Endodermal cell (in vitro differentiated cells): ENCODE results near the gene DPF3. TPM values are rescaled to one million over a fixed set of nuclear protein-coding genes. Genes with fewer than 3 reads are reported as not detected.

Experiments
- DNase-seq: peaks from one replicate; pipeline ENCODE4 v3.0.0-alpha.2; 2017
- H3K27ac ChIP-seq: 2 replicates; pipeline ENCODE4 v1.5.1; 2013; ENCODE audit warnings: mild to moderate bottlenecking, low read depth, low read length, moderate library complexity
- H3K27me3 ChIP-seq: 2 replicates; pipeline ENCODE4 v1.6.1; 2013; ENCODE audit warnings: mild to moderate bottlenecking, low read length, moderate library complexity; ENCODE audit not compliant: insufficient read depth, control insufficient read depth, poor library complexity, severe bottlenecking
- H3K36me3 ChIP-seq: 2 replicates; pipeline ENCODE4 v1.7.0; 2013; ENCODE audit warnings: mild to moderate bottlenecking, low read length, moderate library complexity; ENCODE audit not compliant: control insufficient read depth, insufficient read depth
- H3K4me1 ChIP-seq: one replicate; pipeline ENCODE4 v1.7.0; 2013; ENCODE audit warnings: low read length; ENCODE audit not compliant: control insufficient read depth, insufficient read depth
- H3K4me3 ChIP-seq: 2 replicates; pipeline ENCODE4 v1.5.1; 2013; ENCODE audit warnings: mild to moderate bottlenecking, low read length, moderate library complexity
- H3K9ac ChIP-seq: 2 replicates; pipeline ENCODE4 v1.6.1; 2013; ENCODE audit warnings: mild to moderate bottlenecking, low read length, moderate library complexity; ENCODE audit not compliant: poor library complexity, severe bottlenecking; ENCODE audit errors: extremely low read depth
- H3K9me3 ChIP-seq: 2 replicates; pipeline ENCODE4 v1.6.1; 2013; ENCODE audit warnings: mild to moderate bottlenecking, low read length, moderate library complexity; ENCODE audit not compliant: control insufficient read depth
- H3K27ac Mint-ChIP-seq: 2 replicates; pipeline ENCODE4 v1.8.0; 2020; ENCODE audit warnings: mixed read lengths
- H3K27me3 Mint-ChIP-seq: 2 replicates; pipeline ENCODE4 v1.8.0; 2021; ENCODE audit warnings: mild to moderate bottlenecking, mixed read lengths; ENCODE audit not compliant: insufficient read depth
- H3K36me3 Mint-ChIP-seq: 2 replicates; pipeline ENCODE4 v1.8.0; 2020; ENCODE audit warnings: low read depth, mixed read lengths
- H3K4me1 Mint-ChIP-seq: 2 replicates; pipeline ENCODE4 v1.8.0; 2020; ENCODE audit warnings: mixed read lengths
- H3K4me3 Mint-ChIP-seq: 2 replicates; pipeline ENCODE4 v1.8.0; 2020; ENCODE audit warnings: mild to moderate bottlenecking, moderate library complexity, mixed read lengths
- H3K9me3 Mint-ChIP-seq: 2 replicates; pipeline ENCODE4 v1.8.0; 2020; ENCODE audit warnings: mild to moderate bottlenecking, mixed read lengths
- WGBS, 2 experiments: methylation state at CpG; one replicate each; pipeline versions ENCODE4 v1.1.5 to v1.1.7; 2013; ENCODE audit warnings: missing lambda C conversion rate in 2 of 2, mixed read lengths in 1 of 2; ENCODE audit not compliant: insufficient coverage in 1 of 2, insufficient read length in 1 of 2; 5-methylcytosine and 5-hydroxymethylcytosine counted together
- total RNA-seq, 2 donors: library from RNA; stranded (reverse); fragmentation: NEBNext Ultra II Directional in 1 of 2; extraction: Animal tissue kit (Norgen Biotek cat#: 25700) in 1 of 2; gene quantifications; 2 replicates in 1 of 2; 3 replicates in 1 of 2; pipeline ENCODE4 v1.2.1, GENCODE V29; 2021
- TF ChIP-seq, protein P1 (sequence below): fragments of 200-600 bp; sonication (generic); conservative IDR thresholded peaks from 2 replicates; pipeline ENCODE4 v1.5.0; 2021; ENCODE audit warnings: antibody characterized with exemption, mild to moderate bottlenecking

DPF3 gene
- total RNA-seq, 2 donors from 2014 or later: not detected

GRCh38 chr14:72920008-72920407 is 26.1 kb upstream of the DPF3 start:
- DNase-seq: peak; percentile 56

GRCh38 chr14:72917094-72917802 is 23.3 kb upstream of the DPF3 start:
- no peak for DNase-seq
- Histone ChIP-seq H3K9ac (no peak overlapping the region), H3K4me3 (no peak overlapping the region), H3K27ac (no peak overlapping the region), H3K36me3 (no peaks in the 10 kb centered on the region), H3K9me3 (no peaks in the 10 kb centered on the region), H3K4me1 (no peaks in the 10 kb centered on the region), H3K27me3 (no peaks in the 10 kb centered on the region)
- H3K27me3 Mint-ChIP-seq: peaks cover 2% of the 10 kb centered on the region
- 88 to 91% methylated on average over 9 of the region's 9 CpGs for WGBS, 2 experiments
- H3K36me3 Mint-ChIP-seq: no peaks in the 10 kb centered on the region
- no peaks in the 10 kb centered on the region for H3K4me1 Mint-ChIP-seq
- no peak overlapping the region for H3K4me3 Mint-ChIP-seq
- no peak overlapping the region for H3K27ac Mint-ChIP-seq
- H3K9me3 Mint-ChIP-seq: no peaks in the 10 kb centered on the region
- TF ChIP-seq, protein P1, sequence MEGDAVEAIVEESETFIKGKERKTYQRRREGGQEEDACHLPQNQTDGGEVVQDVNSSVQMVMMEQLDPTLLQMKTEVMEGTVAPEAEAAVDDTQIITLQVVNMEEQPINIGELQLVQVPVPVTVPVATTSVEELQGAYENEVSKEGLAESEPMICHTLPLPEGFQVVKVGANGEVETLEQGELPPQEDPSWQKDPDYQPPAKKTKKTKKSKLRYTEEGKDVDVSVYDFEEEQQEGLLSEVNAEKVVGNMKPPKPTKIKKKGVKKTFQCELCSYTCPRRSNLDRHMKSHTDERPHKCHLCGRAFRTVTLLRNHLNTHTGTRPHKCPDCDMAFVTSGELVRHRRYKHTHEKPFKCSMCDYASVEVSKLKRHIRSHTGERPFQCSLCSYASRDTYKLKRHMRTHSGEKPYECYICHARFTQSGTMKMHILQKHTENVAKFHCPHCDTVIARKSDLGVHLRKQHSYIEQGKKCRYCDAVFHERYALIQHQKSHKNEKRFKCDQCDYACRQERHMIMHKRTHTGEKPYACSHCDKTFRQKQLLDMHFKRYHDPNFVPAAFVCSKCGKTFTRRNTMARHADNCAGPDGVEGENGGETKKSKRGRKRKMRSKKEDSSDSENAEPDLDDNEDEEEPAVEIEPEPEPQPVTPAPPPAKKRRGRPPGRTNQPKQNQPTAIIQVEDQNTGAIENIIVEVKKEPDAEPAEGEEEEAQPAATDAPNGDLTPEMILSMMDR: no peak

More at GRCh38 chr14:72920008-72920407, 26.1 kb upstream of the DPF3 start:
- WGBS, 2 experiments: 67 to 76% methylated on average over 1 to 2 of the region's 2 CpGs
- H3K4me1 Mint-ChIP-seq: no peaks in the 10 kb centered on the region
- H3K36me3 Mint-ChIP-seq: no peaks in the 10 kb centered on the region
- Histone ChIP-seq H3K9me3 (no peaks in the 10 kb centered on the region), H3K36me3 (no peaks in the 10 kb centered on the region), H3K27me3 (no peaks in the 10 kb centered on the region), H3K9ac (no peak overlapping the region), H3K27ac (no peak overlapping the region), H3K4me1 (no peaks in the 10 kb centered on the region), H3K4me3 (no peak overlapping the region)
- H3K27me3 Mint-ChIP-seq: peaks cover 13% of the 10 kb centered on the region
- no peak overlapping the region for H3K4me3 Mint-ChIP-seq
- H3K27ac Mint-ChIP-seq: no peak overlapping the region
- TF ChIP-seq, protein P1: peak; percentile 72
- H3K9me3 Mint-ChIP-seq: no peaks in the 10 kb centered on the region

DNA sequence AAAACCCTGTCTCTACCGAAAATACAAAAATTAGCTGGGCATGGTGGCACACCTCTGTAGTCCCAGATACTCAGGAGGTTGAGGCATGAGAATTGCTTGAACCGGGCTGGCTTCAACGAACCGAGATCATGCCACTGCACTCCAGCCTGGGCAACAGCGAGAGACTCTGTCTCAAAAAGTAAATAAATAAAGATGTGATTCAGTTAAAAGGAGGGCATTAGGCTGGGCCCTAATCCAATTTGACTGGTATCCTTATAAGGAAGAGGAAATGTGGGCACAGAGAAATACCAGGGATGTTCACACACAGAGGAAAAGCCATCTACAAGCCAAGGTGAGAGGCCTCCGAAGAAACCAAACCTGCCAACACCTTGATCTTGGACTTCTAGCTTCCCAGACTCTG is 22.3 kb upstream of the DPF3 start:
- Mint-ChIP-seq H3K27ac (no peak overlapping the region), H3K4me1 (no peaks in the 10 kb centered on the region), H3K27me3 (peaks cover 2% of the 10 kb centered on the region), H3K36me3 (no peaks in the 10 kb centered on the region), H3K9me3 (no peaks in the 10 kb centered on the region), H3K4me3 (no peak overlapping the region)
- no peaks in the 10 kb centered on the region for H3K4me1 ChIP-seq
- 68 to 70% methylated on average over 5 to 6 of the region's 6 CpGs for WGBS, 2 experiments
- H3K9me3 ChIP-seq: no peaks in the 10 kb centered on the region
- H3K9ac ChIP-seq: no peak overlapping the region
- TF ChIP-seq, protein P1: no peak
- H3K27ac ChIP-seq: no peak overlapping the region
- no peak overlapping the region for H3K4me3 ChIP-seq
- no peaks in the 10 kb centered on the region for H3K36me3 ChIP-seq
- DNase-seq: peak; percentile 21
- no peaks in the 10 kb centered on the region for H3K27me3 ChIP-seq
